Measurements from ENCODE around the gene KCNE4. TPM values are rescaled to one million over a fixed set of nuclear protein-coding genes. Genes with fewer than 3 reads are reported as not detected.

The KCNE4 gene
- polyA plus RNA-seq, 3 donors: 15.7 to 17.0 (median 16.5) TPM

Other genes with a start within 250 kb of the KCNE4 start
- gene ACSL3, start 191.2 kb upstream of the KCNE4 start, polyA plus RNA-seq (ENCODE audit: insufficient read length in 3 of 3): 10 to 100 TPM; 74.2 to 91.8 (median 77.1) TPM

Measured in right renal cortex interstitium (tissue), 3 donors.